Testis (tissue), 3 donors: ENCODE measurements around the gene AGAP1. TPM values are rescaled to one million over a fixed set of nuclear protein-coding genes. Genes with fewer than 3 reads are reported as not detected.

Experiments used
- DNase-seq: peaks from one replicate; pipeline ENCODE4 v3.0.0-alpha.2; 2019
- H3K27ac ChIP-seq, 2 donors: fragments of 200-600 bp; sonication (generic); one replicate each; pipeline ENCODE4 v1.5.1; 2019
- H3K27me3 ChIP-seq: fragments of 200-600 bp; sonication (generic); one replicate; pipeline ENCODE4 v1.5.1; 2019
- H3K36me3 ChIP-seq: fragments of 200-600 bp; sonication (generic); one replicate; pipeline ENCODE4 v1.5.1; 2017; ENCODE audit warnings: low read depth; ENCODE audit errors: missing control alignments
- H3K4me1 ChIP-seq: fragments of 200-600 bp; sonication (generic); one replicate; pipeline ENCODE4 v1.5.1; 2019
- H3K4me3 ChIP-seq, 2 donors: fragments of 200-600 bp; sonication (generic); one replicate each; pipeline ENCODE4 v1.5.1; 2017 to 2019
- H3K9me3 ChIP-seq: fragments of 200-600 bp; sonication (generic); one replicate; pipeline ENCODE4 v1.5.1; 2017
- CTCF ChIP-seq, 3 experiments: fragments of 450-650 bp in 2 of 3; fragments of 200-600 bp in 1 of 3; sonication (generic) in 1 of 3; IDR thresholded peaks; one replicate each; pipeline ENCODE4 v1.5.1; 2016 to 2019; ENCODE audit warnings: antibody characterized with exemption in 3 of 3, mild to moderate bottlenecking in 2 of 3, moderate library complexity in 1 of 3
- POLR2A ChIP-seq: fragments of 450-650 bp; IDR thresholded peaks from one replicate; pipeline ENCODE4 v1.6.1; 2017; ENCODE audit warnings: antibody characterized with exemption, mild to moderate bottlenecking, moderate library complexity
- WGBS, 2 donors: methylation state at CpG; one replicate each; pipeline ENCODE4 v1.1.5; 2018; 5-methylcytosine and 5-hydroxymethylcytosine counted together
- intact Hi-C: fragments of 100-400 bp; cut with DNase I; formaldehyde crosslinking; loops from one replicate; pipeline ENCODE4 v1.15.1; 2023; ENCODE audit warnings: low total_unique reads
- polyA plus RNA-seq: library from polyadenylated mRNA; stranded (reverse); fragments of 350-450 nt; fragmentation: Illumina TruSeq; extraction: RNeasy Lipid Tissue Mini Kit (QIAGEN cat#74804); gene quantifications from one replicate; pipeline ENCODE4 v1.2.3, GENCODE V29; 2014; ENCODE audit warnings: low read depth, low replicate concordance; ENCODE audit not compliant: insufficient read depth
- total RNA-seq, 2 donors: library from RNA; depleted of rRNA; stranded (reverse); fragments of >200 nt; gene quantifications; one replicate each; pipeline ENCODE4 v1.2.3, GENCODE V29; 2016

Gene AGAP1
- total and polyA plus RNA-seq, 3 donors from 2014 or later, result 21.4 to 45.5 (median 40.7) TPM

DNA sequence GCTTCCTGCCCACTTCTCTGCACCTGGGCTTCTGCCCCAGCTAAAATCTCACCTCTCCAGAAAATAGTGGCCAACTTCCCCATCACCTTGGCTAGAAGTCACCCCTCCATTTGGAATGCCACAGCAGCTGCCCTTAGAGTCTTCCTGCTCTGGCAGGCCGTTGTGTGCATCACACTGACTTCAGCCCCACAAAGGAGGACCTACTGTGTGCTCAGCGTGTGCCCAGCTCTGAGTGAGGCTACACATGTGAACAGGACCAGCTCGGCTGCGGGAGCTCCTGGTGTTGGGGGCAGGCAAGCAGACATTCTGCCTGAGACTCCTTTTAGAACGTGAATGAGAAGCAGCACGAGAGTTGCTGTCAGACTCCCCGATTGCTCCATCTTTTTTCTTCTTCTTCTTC, 78.7 kb downstream of the AGAP1 start:
- intact Hi-C loops, result no loop called here

GRCh38 chr2:235573331-235574221, 79.7 kb downstream of the AGAP1 start:
- Histone ChIP-seq H3K27ac (no peak overlapping the region), H3K4me3 (no peak overlapping the region), H3K36me3 (no peaks in the 10 kb centered on the region), H3K4me1 (peaks cover 4% of the 10 kb centered on the region), H3K27me3 (no peaks in the 10 kb centered on the region), H3K9me3 (no peaks in the 10 kb centered on the region)
- intact Hi-C loops, result no loop called here
- DNase-seq, result no peak
- TF ChIP-seq POLR2A (no peak), CTCF (IDR thresholded peaks at IDR 0.05) (no peak)
- 87 to 90% methylated on average over 12 of the region's 12 CpGs for WGBS, 2 donors

More for the DNA sequence above, 78.7 kb downstream of the AGAP1 start:
- Histone ChIP-seq H3K27me3 (no peaks in the 10 kb centered on the region), H3K4me3 (no peak overlapping the region), H3K36me3 (no peaks in the 10 kb centered on the region), H3K4me1 (peaks cover 3% of the 10 kb centered on the region), H3K9me3 (no peaks in the 10 kb centered on the region), H3K27ac (no peak overlapping the region)
- no peak for DNase-seq
- no peak for TF ChIP-seq POLR2A
- TF ChIP-seq CTCF (IDR thresholded peaks at IDR 0.05), result no peak
- WGBS, 2 donors, result 90 to 97% methylated on average over 7 of the region's 7 CpGs

- Histone ChIP-seq H3K4me1 (peaks cover 4% of the 10 kb centered on the region), H3K9me3 (no peaks in the 10 kb centered on the region), H3K27me3 (no peaks in the 10 kb centered on the region), H3K4me3 (no peak overlapping the region), H3K27ac (no peak overlapping the region), H3K36me3 (no peaks in the 10 kb centered on the region)
- WGBS, 2 donors, result 80 to 85% methylated on average over 8 of the region's 8 CpGs
- no peak for TF ChIP-seq CTCF (IDR thresholded peaks at IDR 0.05)
- TF ChIP-seq POLR2A, result no peak
- intact Hi-C loops, result no loop called here
- no peak for DNase-seq
These were observed 81.6 kb downstream of the AGAP1 start for GRCh38 chr2:235575431-235575830.

DNA sequence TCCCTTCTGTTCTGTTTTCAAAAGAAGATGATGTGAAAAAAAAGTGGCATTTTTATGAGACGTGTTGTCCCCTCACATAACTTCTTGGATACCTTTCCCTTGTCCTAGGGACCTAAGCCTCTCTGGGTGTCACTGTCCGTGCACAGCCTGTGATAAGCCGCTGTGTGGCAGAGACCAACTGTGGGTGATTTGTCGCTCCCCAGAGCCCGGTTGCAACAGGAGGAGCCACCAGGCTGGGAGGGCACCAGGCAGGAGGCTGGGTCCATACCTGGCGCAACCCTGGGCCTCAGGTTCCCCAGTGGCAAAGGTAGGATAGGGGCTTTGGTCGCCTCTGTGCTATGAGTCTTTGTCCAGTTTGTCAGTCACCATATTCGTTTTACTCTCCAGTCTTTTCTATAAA, 82.1 kb downstream of the AGAP1 start:
- H3K27me3 ChIP-seq, result no peaks in the 10 kb centered on the region
- H3K4me3 ChIP-seq, result no peak overlapping the region
- no peaks in the 10 kb centered on the region for H3K36me3 ChIP-seq
- 82 to 85% methylated on average over 8 of the region's 8 CpGs for WGBS, 2 donors
- no peaks in the 10 kb centered on the region for H3K9me3 ChIP-seq
- TF ChIP-seq POLR2A, result no peak
- no peak for TF ChIP-seq CTCF (IDR thresholded peaks at IDR 0.05)
- no peak for DNase-seq
- peaks cover 4% of the 10 kb centered on the region for H3K4me1 ChIP-seq
- no peak overlapping the region for H3K27ac ChIP-seq
- intact Hi-C loops, result no loop called here
